ENCODE results near the gene KCTD15.
"Not testable (repeated sequence)": the region's sequence is repeated elsewhere in the genome, so short reads cannot be mapped to it uniquely, and the experiment has no call there.

KCTD15 gene

GRCh38 chr19:33814181-33815165 lies 17.8 kb downstream of the KCTD15 start:
- no peak for DNase-seq (ENCODE audit: low read depth in 2 of 2)

DNA sequence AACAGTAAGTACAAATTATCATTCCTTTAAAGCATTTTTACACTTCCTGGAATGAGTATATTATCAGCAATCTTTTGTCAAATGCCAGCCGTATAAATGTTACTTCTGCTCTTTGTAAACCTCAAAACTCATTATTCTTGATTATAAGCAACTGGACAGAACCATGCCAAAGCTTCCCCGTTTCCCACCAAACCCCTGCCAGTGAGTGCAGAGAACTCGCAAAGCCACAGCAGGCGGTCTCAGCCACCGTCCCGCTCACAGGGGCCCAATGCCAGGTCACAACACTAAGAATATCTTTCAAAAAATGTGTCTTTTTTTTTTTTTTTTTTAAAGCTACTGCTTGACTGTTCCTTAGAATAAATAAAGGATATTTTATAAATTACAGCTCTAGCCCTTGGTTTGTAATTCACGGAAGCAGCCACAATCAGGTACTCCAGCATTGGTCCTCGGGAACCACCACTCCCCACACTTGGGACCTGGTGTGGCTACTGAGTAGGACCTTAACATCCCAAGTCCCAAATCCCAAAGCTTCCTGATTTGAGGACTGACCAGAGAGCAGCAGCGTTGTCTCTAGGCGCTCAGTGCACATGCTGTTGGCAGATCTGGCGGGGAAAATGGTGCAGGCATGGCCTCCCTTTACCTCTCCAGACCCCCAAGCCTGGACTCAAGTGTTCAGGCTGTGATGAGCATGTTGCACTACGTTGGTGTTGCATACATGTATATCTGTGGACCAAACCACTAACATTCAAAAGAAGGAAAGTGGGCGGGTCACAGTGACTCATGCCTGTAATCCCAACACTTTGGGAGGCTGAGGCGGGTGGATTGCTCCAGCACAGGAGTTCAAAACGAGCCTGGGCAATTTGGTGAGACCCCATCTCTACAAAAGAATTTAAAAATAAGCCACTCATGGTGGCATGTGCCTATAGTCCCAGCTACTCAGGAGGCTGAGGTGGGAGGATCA lies 19.0 kb downstream of the KCTD15 start:
- no peak for DNase-seq (ENCODE audit: low read depth in 2 of 2)

DNA sequence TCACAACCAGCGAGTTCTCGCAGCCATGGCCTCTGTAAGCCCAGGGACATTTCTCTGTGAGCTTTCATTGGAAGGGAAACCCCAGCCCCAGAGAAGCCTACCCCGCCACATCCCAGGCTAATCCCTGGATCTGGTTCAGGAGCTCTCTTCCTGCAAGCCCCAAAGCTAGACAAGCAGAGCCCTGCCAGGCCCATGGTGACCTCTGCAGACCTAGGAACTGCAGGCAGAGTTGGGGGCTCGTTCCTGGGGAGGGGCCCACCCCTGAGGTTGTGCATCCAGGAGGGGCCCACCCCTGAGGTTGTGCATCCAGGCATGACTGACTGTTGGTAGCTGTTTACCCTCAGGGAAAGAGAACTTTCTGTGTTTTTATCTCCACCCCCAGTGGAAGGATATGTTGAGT lies 21.7 kb downstream of the KCTD15 start:
- no peak for DNase-seq (ENCODE audit: low read depth in 2 of 2)

GRCh38 chr19:33819078-33819477 lies 22.4 kb downstream of the KCTD15 start:
- DNase-seq (ENCODE audit: low read depth in 2 of 2): not testable (repeated sequence)

DNA sequence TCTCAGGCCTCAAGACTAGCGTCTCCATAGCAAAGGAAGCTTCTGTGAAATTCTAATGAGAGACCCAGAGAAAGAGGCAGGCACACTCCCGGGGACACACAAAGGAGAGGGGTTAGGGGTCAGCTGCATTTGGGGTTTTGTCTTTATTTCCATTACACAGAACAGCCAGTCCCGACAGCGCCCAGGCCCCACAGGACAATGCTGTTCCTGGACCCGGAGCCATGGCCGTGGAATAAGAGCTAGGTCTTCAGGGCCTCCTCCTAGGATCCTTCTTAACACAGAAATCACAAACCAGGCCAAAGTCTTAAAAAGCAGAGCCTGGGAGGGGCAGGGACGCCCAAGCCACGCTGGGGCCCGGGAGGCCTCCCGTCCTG lies 22.8 kb downstream of the KCTD15 start:
- no peak for DNase-seq (ENCODE audit: low read depth in 2 of 2)

- DNase-seq (ENCODE audit: low read depth in 2 of 2): peak in 1 of 2 experiments; percentile 70
Measured at GRCh38 chr19:33819880-33820781, 23.5 kb downstream of the KCTD15 start.

GRCh38 chr19:33821871-33822270 lies 25.2 kb downstream of the KCTD15 start:
- no peak for DNase-seq (ENCODE audit: low read depth in 2 of 2)

GRCh38 chr19:33823341-33823740 lies 26.7 kb downstream of the KCTD15 start:
- DNase-seq (ENCODE audit: low read depth in 2 of 2): no peak

- DNase-seq (ENCODE audit: low read depth in 2 of 2): no peak
Measured at GRCh38 chr19:33825556-33825955, 28.9 kb downstream of the KCTD15 start.

- no peak for DNase-seq (ENCODE audit: low read depth in 2 of 2)
Measured at GRCh38 chr19:33826521-33826920, 29.9 kb downstream of the KCTD15 start.

DNA sequence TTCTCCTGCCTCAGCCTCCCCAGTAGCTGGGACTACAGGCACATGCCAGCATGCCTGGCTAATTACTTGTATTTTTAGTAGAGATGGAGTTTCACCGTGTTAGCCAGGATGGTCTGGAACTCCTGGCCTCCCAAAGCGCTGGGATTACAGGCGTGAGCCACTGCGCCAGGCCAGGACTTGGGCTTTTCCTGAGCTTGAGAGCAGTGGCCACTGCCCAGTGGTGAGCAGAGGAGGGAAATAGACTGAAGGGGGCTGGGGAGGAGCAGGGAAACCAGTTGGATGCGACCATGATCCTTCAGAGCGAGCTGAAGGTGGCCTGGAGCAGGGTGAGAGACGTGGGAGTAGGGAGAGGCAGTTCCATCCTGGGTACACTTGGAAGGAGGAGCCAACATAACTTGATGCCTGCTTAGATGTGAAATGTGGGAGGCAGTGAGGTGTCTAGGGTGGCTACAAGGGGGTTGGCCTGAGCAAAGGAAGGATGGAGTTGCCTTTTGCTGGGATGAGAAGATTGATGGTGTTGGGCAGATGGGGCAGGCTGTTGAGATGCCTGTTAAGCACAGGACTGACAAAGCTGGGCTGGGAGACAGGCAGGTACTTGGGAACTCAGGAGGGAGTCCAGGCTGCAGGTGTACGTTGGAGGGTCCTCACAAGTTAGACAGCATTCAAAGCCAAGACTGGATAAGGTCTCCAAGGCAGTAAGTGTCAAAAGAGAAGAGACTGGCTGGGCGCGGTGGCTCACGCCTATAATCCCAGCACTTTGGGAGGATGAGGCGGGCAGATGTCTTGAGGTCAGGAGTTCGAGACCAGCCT lies 31.8 kb downstream of the KCTD15 start:
- no peak for DNase-seq (ENCODE audit: low read depth in 2 of 2)

GRCh38 chr19:33830264-33830663 lies 33.6 kb downstream of the KCTD15 start:
- no peak for DNase-seq (ENCODE audit: low read depth in 2 of 2)

DNA sequence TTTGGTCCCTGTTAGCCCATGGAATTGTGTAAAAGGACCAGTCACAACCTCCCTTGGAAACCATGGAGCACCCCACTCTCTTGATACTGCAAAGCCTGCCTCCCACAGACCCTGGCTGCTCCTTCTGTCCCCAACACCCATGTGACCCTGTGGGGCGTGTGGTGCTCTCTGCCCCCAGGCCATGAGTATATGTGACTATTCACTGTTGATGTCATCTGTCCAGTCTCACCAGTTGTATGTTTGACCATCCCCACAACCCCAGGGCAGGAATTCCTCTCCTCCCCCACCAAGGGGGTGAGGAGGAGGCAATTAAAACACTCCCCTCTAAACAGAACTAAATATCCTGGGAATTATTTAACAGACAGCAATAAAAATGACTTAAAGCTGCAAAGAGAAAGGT lies 35.2 kb downstream of the KCTD15 start:
- no peak for DNase-seq (ENCODE audit: low read depth in 2 of 2)

- no peak for DNase-seq (ENCODE audit: low read depth in 2 of 2)
Measured at GRCh38 chr19:33832633-33833032, 36.0 kb downstream of the KCTD15 start.

DNA sequence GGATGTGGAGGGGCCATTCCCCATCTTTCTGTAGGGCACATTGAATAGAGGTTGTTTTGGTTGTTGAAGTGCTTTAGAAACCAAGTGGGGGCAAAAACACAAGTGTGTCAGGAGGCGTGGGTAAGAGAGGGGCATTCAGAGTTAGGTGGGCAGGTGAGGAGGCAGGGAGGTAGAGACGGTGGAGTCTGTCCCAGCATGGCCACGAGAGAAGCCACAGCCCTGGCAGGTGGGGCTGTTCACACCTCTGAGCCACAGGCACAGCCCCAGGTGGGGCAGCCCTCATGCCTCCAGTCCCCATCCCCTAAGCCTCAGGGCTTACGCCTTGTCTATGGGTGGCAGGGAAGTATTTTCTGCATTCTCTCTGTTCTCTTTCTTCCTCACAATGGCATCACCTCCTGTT lies 43.7 kb downstream of the KCTD15 start:
- no peak for DNase-seq (ENCODE audit: low read depth in 2 of 2)

DNA sequence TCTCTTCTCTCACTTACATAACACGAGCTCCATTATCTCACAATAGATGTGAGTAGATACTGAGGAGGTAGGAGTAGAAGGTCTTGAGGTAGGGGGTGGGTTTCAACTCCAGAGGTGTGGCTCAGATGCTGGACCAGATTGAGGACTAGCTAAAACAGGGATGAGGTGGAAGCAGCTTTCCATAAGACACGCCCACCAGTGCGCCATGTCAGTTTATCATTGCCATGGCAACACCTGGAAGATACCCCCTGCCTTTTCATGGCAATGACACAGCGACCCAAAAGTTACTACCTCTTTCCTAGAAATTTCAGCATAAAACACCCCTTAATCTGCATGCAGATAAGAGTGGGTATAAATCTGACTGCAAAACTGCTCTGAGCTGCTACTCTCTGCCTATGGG lies 44.1 kb downstream of the KCTD15 start:
- no peak for DNase-seq (ENCODE audit: low read depth in 2 of 2)

DNA sequence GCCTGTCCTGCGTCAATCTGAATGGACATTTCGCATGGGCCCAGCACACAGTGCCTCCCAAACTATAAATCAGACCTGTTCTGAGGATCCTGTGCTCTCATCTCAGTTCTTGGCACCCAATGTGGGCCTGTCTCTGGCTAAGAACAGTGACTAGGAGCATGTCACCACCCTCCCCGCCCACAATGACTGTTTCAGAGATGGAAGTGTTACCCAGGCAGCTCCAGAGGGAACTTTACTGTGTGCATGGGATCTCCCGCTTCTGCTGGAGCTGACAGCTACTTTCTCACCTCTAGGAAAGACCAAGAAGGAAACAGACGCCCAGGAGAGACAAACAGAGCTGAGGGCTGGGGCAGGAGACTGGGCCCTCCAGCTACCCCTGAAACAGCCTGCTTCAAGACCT lies 45.0 kb downstream of the KCTD15 start:
- no peak for DNase-seq (ENCODE audit: low read depth in 2 of 2)

GRCh38 chr19:33844478-33844877 lies 47.8 kb downstream of the KCTD15 start:
- DNase-seq (ENCODE audit: low read depth in 2 of 2): no peak

DNA sequence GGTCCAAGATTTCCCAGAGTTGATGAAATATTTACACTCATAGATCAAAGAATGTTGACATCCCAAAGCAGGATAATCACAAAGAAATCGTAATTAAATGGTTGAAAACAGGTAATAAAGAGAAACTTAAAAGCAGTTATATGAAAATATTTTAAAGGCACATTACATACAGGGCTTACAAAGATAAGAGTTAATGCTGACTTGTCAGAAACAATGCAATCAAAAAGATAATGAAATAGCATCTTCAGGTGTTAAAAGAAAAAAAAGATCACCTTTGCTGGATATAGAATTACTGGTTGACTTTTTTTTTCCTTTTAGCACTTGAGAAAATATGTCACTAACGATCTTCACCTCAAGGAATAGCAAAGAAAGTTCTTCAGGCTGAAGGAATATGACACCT lies 48.8 kb downstream of the KCTD15 start:
- DNase-seq (ENCODE audit: low read depth in 2 of 2): no peak

DNA sequence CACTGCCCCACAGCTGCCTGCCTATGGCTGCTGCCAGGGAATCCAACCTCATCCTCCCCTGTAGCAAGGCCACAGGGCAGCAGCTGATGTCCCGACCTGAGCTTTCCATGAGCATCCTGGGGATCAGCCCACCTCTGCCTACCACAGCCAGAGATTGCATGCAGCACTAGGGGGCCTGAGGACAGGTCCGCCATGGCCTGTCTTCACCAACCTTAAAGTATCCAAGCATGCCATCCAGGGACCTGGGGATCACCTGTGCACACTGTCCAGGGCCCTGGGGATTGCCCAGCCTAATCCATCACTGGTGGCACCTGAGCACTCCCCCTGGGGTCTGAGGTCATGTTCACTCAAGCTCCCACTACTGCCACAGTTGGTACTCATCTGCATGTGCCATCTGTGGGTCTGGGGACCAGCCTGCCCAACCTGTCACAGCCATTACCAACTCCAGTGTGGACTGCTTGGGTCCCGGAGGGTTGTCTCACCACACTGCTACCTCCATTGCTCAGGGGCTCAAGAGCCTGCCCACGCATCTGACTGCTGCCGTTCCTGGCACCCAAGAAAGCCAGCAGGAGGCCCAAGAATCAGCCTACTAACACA lies 53.0 kb downstream of the KCTD15 start:
- no peak for DNase-seq (ENCODE audit: low read depth in 2 of 2)

Data from stimulated activated CD4-positive, alpha-beta T cell treated with anti-CD3 and anti-CD28 coated beads, Interleukin-12 subunit alpha, Interleukin-12 subunit beta, amount 100 ng/mL, for 24 hours (primary cell).